Esophagus muscularis mucosa (tissue), 4 donors: ENCODE measurements around the gene SLAIN2. TPM values are rescaled to one million over a fixed set of nuclear protein-coding genes. Genes with fewer than 3 reads are reported as not detected.

Source experiments
- DNase-seq: peaks from one replicate; pipeline ENCODE4 v3.0.0-alpha.2; 2017; ENCODE audit errors: extremely low spot score
- H3K27ac ChIP-seq, 4 donors: fragments of 200-600 bp; sonication (generic); replicated peaks in 1 of 4; 1 replicate in 3 of 4; 2 replicates in 1 of 4; pipeline ENCODE4 v1.5.1; 2016 to 2019; ENCODE audit warnings: mild to moderate bottlenecking in 1 of 4
- H3K27me3 ChIP-seq, 4 donors: fragments of 200-600 bp; sonication (generic); one replicate each; pipeline versions ENCODE4 v1.5.1 to v1.6.0; 2016 to 2019
- H3K36me3 ChIP-seq, 4 donors: fragments of 200-600 bp; sonication (generic); one replicate each; pipeline ENCODE4 v1.5.1; 2016 to 2019
- H3K4me1 ChIP-seq, 4 donors: fragments of 200-600 bp; sonication (generic); one replicate each; pipeline ENCODE4 v1.5.1; 2016 to 2019
- H3K4me3 ChIP-seq, 4 donors: fragments of 200-600 bp; sonication (generic); 1 replicate in 2 of 4; 2 replicates in 2 of 4; pipeline ENCODE4 v1.5.1; 2016 to 2019; ENCODE audit warnings: mild to moderate bottlenecking in 4 of 4, moderate library complexity in 1 of 4
- H3K9me3 ChIP-seq, 4 donors: fragments of 200-600 bp; sonication (generic); 1 replicate in 3 of 4; 2 replicates in 1 of 4; pipeline ENCODE4 v1.5.1; 2016 to 2019
- EP300 ChIP-seq: sonication (generic); formaldehyde crosslinking; IDR thresholded peaks from one replicate; pipeline ENCODE4 v1.6.1; 2017; ENCODE audit warnings: antibody characterized with exemption
- POLR2A ChIP-seq: fragments of 450-650 bp; IDR thresholded peaks from one replicate; pipeline ENCODE4 v1.6.1; 2017; ENCODE audit warnings: antibody characterized with exemption, moderate library complexity, mild to moderate bottlenecking, low read depth
- POLR2AphosphoS5 ChIP-seq, 2 donors: sonication (generic); formaldehyde crosslinking; IDR thresholded peaks; one replicate each; pipeline ENCODE4 v1.6.1; 2017; ENCODE audit warnings: antibody characterized with exemption in 2 of 2
- WGBS: methylation state at CpG from one replicate; pipeline ENCODE4 v1.1.5; 2018; 5-methylcytosine and 5-hydroxymethylcytosine counted together
- intact Hi-C: fragments of 100-400 bp; cut with DNase I; formaldehyde crosslinking; loops from one replicate; pipeline ENCODE4 v1.15.1; 2023
- total RNA-seq, 4 donors: library from RNA; depleted of rRNA; stranded (reverse); fragments of >200 nt; gene quantifications; one replicate each; pipeline versions ENCODE4 v1.1.0 to v1.2.1, GENCODE V29; 2016
- TF ChIP-seq, protein P1 (sequence below), 3 experiments: fragments of 200-600 bp in 2 of 3; fragments of 450-650 bp in 1 of 3; sonication (generic) in 2 of 3; IDR thresholded peaks; one replicate each; pipeline ENCODE4 v1.5.1; 2017 to 2019; ENCODE audit warnings: antibody characterized with exemption in 3 of 3, mild to moderate bottlenecking in 2 of 3, moderate library complexity in 1 of 3

SLAIN2 gene
- total RNA-seq, 4 donors from 2014 or later, result 82.5 to 165 (median 111) TPM

DNA sequence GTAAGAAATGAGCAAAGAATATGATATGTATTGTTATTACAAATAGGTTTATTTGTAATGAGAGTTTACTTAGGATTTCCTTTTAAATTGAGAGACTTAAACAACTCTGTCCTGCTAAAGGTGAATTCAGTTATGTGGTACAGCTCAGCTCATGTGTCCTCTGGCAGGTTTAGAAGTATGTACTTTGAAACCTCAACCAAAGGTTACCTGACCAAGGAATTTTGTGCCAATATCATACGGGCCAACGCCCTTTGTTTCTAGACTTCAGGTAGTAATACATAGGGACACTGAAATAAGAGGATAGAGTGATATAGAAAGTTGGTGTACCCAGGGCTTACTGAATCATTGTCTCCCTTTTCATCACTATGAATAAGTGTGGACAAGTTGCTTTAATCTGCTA lies 25.7 kb downstream of the SLAIN2 start:
- Histone ChIP-seq H3K27me3 (no peaks in the 10 kb centered on the region), H3K9me3 (no peaks in the 10 kb centered on the region), H3K36me3 (no peaks in the 10 kb centered on the region), H3K4me3 (no peak overlapping the region), H3K4me1 (peaks cover 0 to 34% (median 6%) of the 10 kb centered on the region in 4 donors), H3K27ac (no peak overlapping the region)
- 86% methylated on average over 2 of the region's 2 CpGs for WGBS
- intact Hi-C loops, result no loop called here
- DNase-seq, result no peak
- TF ChIP-seq POLR2AphosphoS5 (IDR thresholded peaks at IDR 0.05) (no peak), POLR2A (no peak), EP300 (no peak)
- TF ChIP-seq, protein P1, sequence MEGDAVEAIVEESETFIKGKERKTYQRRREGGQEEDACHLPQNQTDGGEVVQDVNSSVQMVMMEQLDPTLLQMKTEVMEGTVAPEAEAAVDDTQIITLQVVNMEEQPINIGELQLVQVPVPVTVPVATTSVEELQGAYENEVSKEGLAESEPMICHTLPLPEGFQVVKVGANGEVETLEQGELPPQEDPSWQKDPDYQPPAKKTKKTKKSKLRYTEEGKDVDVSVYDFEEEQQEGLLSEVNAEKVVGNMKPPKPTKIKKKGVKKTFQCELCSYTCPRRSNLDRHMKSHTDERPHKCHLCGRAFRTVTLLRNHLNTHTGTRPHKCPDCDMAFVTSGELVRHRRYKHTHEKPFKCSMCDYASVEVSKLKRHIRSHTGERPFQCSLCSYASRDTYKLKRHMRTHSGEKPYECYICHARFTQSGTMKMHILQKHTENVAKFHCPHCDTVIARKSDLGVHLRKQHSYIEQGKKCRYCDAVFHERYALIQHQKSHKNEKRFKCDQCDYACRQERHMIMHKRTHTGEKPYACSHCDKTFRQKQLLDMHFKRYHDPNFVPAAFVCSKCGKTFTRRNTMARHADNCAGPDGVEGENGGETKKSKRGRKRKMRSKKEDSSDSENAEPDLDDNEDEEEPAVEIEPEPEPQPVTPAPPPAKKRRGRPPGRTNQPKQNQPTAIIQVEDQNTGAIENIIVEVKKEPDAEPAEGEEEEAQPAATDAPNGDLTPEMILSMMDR (IDR thresholded peaks at IDR 0.05), result no peak

DNA sequence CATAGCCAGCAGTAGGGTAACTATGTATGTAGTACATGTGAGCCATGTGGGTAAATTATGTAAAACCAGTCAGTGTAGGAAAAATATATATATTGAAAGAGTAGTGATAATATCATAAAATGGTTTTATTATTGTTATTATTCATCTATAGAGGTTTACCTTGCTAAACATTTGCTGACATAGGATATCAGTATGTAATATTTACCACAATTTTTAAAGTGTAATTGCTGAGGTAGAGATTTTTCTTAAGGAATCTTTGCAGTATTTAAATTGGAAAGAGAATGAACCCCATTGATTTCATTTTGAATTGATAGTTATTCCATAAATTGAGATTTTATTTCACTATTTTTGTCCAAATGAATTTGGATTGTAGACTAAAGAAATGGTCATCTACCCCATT lies 27.1 kb downstream of the SLAIN2 start:
- intact Hi-C loops, result no loop called here
- Histone ChIP-seq H3K36me3 (no peaks in the 10 kb centered on the region), H3K4me3 (no peak overlapping the region), H3K9me3 (no peaks in the 10 kb centered on the region), H3K4me1 (peaks cover 0 to 32% (median 5%) of the 10 kb centered on the region in 4 donors), H3K27ac (no peak overlapping the region), H3K27me3 (no peaks in the 10 kb centered on the region)
- DNase-seq, result no peak
- TF ChIP-seq, protein P1 (IDR thresholded peaks at IDR 0.05), result no peak
- TF ChIP-seq POLR2A (no peak), POLR2AphosphoS5 (IDR thresholded peaks at IDR 0.05) (no peak)

DNA sequence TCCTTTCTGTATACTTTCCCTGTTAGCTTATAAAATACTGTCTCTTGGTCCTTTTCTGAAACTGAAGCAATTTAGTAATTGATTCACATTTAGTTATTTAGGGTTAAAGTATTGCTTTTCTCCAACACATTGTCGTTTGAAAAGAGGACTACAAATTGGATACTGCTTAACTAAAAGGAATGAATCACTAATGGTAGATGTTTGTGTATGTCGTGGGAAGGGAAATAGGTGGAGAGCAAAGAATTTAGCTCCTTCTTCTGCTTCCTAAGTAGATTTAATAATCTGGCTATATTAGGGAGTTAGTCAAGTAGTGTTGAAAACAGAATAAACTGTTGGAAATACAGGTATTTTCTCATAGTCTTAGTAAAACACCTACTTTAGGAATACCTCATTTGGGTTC lies 27.9 kb downstream of the SLAIN2 start:
- Histone ChIP-seq H3K9me3 (no peaks in the 10 kb centered on the region), H3K27me3 (no peaks in the 10 kb centered on the region), H3K27ac (no peak overlapping the region), H3K36me3 (no peaks in the 10 kb centered on the region), H3K4me1 (peaks cover 0 to 32% (median 5%) of the 10 kb centered on the region in 4 donors), H3K4me3 (no peak overlapping the region)
- DNase-seq, result no peak
- intact Hi-C loops, result no loop called here
- TF ChIP-seq POLR2A, result no peak
- TF ChIP-seq POLR2AphosphoS5 (IDR thresholded peaks at IDR 0.05), result no peak
- TF ChIP-seq EP300, result no peak
- TF ChIP-seq, protein P1 (IDR thresholded peaks at IDR 0.05), result no peak
- WGBS, result 39% methylated on average over 2 of the region's 2 CpGs

DNA sequence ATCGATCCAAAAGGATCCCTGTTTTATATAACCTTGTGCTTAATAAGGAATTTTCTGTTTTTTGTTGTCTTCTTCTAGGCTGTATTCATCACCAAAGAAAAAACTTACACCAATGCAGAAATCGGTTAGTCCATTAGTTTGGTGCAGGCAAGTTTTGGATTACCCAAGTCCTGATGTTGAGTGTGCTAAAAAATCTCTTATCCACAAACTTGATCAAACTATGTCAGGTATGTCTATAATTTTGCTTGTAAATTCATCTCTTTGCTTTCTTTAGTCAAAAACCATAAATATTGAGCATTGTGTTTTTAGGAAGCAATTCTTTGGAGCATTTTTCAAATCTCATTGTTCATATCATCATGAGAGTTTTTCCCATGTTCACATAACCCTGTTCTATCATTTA lies 28.4 kb downstream of the SLAIN2 start:
- Histone ChIP-seq H3K36me3 (no peaks in the 10 kb centered on the region), H3K4me3 (no peak overlapping the region), H3K9me3 (no peaks in the 10 kb centered on the region), H3K4me1 (peaks cover 0 to 32% (median 5%) of the 10 kb centered on the region in 4 donors), H3K27ac (no peak overlapping the region), H3K27me3 (no peaks in the 10 kb centered on the region)
- DNase-seq, result no peak
- intact Hi-C loops, result no loop called here
- TF ChIP-seq POLR2A (no peak), POLR2AphosphoS5 (IDR thresholded peaks at IDR 0.05) (no peak), EP300 (no peak)
- TF ChIP-seq, protein P1 (IDR thresholded peaks at IDR 0.05), result no peak
- WGBS, result 93% methylated on average over 2 of the region's 2 CpGs
